ENCODE measurements around the gene DGKG.

Gene DGKG

DNA sequence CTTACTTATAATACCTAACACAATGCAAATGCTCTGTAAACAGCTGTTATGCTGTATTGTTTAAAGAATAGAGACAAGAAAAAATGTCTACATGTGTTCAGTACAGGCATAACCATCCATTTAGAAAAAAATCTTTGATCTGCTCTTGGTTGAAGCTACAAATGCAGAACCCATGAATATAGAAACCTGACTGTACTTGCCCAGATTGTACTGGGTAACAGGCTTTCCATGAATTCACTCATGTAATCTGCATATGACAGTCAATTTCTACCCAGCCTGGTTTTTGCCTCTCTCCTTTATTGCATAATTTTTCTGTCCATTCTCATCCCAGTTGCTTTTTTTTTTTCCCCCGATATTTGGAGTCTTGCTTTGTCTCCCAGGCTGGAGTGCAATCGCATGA lies 190.5 kb downstream of the DGKG start:
- DNase-seq (ENCODE audit: low read depth): no peak

DNA sequence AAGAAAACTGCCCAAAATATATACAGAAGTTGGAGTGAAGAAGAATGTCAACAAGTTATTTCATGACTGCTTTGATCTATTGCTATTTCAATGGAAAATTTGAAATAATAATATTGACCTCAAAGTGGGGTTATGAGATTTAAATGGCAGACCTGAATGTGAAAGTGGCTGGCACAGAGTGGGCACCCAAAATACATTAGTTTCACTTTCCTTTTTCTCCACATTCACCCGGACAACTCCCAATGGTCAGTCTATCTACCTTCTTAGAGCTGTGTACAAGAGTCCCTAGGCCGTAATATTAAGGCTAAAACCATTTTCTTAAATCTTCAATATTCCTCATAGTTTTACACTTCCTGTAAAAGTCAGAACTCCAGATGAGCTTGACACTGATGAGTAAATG lies 191.5 kb downstream of the DGKG start:
- no peak for DNase-seq (ENCODE audit: low read depth)

DNA sequence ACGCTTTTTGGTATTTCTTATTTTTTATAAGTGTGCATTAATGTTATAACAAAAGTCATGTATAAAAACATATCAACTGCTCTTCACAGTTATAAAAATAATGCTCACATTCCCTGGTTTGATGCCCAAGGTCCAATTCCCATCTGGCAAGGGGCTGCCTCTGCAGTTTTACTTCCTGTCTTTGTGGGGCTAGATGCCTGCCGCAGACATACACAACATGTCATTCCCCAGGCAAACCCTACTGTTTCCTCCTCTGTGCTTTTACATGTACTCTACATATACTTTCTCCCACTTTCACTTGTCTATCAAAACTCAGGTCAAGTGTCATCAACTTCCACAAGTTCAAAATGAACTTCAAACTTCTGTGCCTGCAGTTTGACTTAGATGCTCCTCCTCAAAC lies 192.7 kb downstream of the DGKG start:
- no peak for DNase-seq (ENCODE audit: low read depth)

DNA sequence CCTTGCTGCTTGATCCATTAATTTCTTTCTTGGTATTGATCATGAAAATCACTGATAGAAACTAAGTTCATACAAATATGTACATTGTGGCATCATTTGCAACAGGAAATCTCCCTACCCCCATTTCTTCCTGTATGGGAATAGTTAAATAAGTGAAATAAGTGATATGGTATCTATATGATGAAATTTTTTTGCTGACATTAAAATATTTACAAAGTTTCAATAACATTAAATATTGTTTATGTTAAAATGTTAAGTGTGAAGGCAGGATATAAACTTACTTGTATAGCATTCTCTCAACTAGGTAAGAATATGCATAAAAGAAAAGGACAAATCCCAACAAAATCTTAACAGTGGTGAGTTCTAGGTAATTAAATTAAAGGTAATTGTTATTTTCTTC lies 193.1 kb downstream of the DGKG start:
- no peak for DNase-seq (ENCODE audit: low read depth)

DNA sequence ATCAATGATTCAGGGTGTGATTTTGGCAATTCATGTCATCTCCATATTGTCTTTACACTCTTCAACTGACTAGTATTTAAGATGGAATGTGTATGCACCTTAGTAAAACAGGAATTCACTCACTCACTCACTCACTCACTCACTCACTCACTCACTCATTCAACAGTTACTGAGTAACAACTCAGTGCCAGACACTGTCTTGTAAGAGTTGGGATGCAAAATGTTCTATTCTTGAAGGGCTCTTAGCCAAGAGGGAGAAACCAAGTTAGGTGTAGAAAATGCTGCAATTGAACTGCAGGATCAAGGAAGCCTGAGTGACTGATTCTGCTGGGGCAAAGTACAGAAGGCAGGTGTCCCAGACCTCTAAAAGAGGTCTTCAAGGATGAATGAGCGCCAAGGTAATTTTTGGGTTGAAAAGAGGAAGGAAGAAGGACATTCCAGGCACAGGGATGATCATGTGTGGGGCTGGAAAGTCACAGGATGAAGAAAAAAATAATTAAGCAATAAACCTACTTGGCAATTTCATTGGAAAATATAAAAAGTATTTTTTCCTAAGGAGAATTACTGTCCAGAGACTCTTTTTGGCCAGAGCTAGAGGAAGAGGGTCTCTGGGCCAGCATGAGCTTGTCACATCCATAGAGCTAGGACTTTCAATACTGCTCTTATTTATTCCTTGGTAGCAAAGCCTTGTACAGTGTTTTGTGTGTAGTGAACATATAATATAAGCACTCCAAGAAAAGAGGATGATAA lies 194.2 kb downstream of the DGKG start:
- DNase-seq (ENCODE audit: low read depth): no peak

DNA sequence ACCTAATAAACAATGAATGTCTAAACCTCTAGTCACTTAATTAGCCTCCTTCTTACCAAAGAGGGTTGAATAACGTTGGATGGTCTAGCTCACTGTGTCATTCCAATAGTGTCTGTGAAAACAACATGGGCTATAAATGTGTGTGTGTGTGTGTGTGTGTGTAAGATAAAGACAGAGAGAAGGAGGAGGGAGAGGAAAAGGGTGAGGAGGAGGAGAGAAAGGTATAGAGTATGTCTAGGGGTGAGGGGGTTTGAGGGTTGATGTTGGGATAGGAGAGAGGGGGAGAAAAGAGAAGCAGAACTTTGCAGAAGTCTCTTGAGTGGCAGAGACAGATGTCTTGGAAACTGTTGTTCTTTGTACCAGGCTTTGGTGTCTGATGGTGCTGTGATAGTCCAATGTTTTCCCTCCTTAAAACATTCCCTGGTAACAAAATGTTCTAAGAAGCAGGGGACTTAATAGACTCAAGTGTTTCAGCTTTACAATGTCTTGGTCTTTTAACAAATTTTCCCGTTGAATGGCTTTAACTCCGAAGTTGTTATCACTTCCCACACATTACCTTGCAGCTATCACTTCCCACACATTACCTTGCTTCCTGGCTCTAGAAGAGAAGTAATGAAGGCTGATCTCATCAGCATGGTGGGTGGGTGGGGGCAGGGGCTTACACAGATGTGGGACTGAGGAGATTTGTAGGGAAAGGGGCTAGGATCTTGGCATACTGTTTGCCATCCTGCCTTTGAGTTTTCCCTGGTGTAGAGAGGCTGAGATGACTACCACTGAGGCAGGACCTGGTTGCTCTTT lies 195.3 kb downstream of the DGKG start:
- no peak for DNase-seq (ENCODE audit: low read depth)

DNA sequence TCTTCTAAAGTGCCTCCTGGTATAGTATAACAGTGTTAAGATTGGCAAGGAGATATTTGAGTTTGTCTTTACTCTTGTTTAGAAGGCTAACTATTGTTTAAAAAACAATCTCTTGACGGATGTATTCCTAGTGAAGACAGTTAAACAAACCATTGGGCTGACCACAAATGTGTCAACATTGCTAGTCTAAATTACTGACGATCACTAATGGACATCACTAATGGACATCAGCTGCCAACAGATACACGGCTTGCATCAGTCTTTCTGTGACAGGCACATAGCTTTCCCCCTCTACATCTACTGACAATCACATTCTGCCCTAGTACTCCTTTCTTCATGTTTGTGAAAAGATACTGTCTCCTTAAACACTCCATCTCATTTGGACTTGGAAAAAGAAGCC lies 196.0 kb downstream of the DGKG start:
- DNase-seq (ENCODE audit: low read depth): peak; percentile 7

DNA sequence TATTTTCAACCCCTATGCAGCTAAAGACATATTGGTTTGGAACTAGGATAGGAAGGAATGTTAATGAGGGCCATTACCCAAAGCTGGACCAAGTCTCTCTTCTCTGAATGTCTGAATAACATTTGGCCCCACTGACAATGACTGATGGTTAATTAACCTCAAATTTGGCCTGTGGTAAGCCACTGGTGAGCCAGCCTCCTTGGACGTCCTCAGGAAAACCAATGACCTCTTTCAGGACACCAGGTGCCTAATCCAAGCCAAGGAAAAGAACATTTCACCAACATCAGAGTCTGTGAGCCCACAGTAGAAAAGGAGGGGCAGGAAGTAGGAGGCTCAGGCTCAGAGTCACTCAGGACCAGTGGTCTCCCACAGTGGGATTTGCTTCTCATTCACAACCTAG lies 196.7 kb downstream of the DGKG start:
- no peak for DNase-seq (ENCODE audit: low read depth)

DNA sequence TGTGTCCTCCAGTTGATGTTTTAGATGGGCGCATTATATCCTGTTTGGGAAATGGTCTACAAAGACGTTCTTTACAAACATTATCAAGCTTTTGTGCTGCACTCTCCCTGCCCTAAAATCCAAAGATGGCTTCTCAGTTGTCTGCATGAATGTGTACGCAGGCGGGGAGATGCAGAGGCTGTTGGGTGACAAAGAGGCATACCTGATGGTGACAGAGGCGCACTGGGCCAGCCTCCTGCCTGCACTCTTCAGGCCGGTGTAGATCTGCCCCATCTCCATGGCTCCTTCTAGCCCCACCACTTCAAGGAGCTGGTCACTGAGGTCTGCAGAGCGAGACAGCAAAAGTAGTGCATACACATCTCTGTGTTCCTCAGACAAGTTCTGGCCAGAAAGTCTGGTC lies 197.3 kb downstream of the DGKG start:
- DNase-seq (ENCODE audit: low read depth): no peak

DNA sequence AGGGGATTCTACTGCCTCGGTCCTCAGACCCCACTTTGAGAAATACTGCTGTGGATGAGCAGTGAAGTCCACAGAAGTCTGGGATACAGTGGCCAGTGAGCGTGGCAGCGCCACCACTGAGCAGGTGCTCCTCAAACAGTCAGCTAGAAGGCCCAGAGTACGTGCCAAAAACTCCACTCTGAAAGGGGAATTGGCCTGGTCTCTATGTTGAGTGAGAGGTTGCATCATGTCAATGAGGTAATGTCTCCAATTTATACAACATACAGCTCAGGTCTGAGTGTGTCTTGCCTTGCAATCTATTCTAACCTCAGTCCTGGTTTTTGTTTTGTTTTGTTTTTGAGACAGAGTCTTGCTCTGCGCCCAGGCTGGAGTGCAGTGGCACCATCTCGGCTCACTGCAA lies 199.8 kb downstream of the DGKG start:
- no peak for DNase-seq (ENCODE audit: low read depth)

DNA sequence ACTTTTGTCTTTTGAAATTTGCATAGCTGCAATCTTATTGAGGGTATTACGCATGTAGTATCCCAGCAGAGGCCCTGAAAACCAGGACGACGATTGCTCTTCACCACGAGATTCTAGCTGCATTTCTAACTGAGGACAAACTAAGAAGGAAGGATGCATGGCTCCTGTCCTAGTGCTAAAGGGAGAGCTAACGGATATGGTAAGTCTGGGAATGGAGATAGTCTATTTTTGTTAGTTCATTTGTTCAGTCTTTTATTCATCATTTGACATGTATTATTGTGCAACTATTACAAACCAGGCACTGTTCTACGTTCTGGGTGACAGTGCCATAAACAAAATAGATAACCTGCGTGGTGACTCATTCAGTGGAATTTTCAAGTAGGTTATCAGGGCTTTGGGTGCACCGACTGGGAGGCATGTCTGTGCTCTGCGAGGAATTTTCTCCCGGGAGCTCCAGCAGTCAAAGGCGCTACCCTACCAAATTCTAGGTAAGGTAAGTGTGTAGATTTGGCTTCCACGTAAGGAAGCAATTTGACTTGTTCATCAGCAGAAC lies 201.3 kb downstream of the DGKG start:
- DNase-seq (ENCODE audit: low read depth): no peak

DNA sequence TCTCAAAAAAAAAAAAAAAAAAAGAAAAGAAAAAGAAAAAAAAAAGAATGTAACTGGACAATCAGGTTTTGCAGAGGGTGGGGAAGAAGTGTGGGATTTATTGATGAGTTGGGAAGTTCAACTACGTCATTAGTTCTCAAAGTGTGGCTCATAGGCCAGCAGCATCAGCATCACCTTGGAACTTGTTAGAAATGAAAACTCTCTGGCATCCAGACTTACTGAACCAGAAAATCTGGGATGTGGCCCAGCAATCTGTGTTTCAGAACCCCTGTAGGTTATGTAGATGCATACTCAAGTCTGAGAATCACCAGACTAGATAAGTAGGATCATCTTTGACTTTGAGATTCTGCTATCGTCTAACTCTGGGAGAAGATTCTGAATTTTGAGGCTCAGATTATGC lies 207.4 kb downstream of the DGKG start:
- DNase-seq (ENCODE audit: low read depth): no peak

DNA sequence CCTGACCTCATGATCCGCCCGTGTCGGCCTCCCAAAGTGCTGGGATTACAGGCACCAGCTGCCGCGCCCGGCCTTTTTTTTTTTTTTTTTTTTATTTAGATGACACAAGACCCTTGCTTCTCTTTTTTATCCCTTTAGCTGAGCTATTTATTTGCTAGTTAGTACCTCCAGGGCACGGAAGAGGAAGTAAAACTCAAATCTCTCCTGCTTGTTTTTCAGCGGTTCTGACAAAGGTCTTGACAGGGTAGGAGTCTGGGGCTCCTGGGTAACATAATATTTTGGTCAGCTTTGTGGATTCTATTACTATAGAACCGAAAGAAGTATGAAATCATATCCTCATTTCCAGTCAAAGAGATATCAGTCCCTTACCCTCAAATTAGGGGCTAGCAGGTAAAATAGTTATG lies 209.1 kb downstream of the DGKG start:
- DNase-seq (ENCODE audit: low read depth): no peak

DNA sequence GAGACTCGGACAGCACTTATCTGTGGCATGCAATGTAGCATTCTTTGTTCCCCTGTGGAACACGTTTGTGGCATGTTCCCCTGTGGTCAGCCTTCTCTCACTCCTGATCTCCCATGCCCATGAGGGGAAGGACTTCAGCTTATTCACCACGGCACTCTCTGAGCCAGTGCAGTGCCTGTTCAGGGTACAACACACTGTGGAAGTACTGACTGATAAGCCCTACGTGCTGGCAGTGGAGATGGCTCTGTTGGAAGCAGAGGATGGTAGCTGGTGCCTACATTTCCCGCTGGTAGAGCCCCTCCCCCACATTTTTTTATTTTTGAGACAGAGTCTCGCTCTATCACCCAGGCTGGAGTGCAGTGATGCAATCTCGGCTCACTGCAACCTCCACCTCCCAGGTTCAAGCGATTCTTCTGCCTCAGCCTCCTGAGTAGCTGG lies 209.7 kb downstream of the DGKG start:
- DNase-seq (ENCODE audit: low read depth): no peak

DNA sequence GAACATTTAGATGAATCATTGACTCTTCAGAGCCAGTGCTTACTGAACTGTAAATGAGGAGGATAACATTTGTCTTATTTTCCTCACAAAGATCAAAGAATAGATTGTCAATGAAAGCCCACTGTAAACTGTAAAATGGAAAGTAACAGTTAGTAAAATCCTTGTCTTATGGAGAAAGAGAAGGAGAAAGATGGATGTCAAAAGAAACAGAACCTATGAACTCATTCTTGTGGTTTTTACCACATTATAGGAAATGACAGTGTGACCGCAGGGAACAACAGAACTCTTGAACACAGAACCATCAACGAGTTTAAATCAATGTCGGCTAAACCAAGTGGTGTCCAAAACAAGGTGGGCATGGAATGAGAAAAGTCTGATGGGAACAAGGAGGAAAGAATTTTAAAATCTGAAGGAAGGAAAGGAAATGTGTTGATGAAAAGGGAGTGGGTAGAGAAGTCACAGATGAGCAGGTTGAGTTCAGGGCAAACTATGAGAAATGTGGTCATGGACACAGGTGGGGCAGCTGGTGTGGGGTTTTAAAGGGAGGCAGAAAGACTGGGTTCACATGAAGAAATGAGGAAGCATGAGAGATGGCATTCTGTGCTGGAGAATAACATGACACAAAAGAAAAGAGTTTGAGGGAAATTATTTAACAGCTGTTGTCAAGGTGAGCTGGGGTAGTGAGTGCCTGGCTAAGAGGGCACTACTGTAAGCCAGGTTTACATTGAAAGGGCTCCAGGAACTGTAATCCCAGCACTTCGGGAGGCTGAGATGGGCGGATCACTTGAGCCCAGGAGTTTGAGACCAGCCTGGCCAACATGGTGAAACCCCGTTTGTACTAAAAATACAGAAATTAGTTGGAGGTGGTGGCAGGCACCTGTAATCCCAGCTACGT lies 210.7 kb downstream of the DGKG start:
- DNase-seq (ENCODE audit: low read depth): no peak

DNA sequence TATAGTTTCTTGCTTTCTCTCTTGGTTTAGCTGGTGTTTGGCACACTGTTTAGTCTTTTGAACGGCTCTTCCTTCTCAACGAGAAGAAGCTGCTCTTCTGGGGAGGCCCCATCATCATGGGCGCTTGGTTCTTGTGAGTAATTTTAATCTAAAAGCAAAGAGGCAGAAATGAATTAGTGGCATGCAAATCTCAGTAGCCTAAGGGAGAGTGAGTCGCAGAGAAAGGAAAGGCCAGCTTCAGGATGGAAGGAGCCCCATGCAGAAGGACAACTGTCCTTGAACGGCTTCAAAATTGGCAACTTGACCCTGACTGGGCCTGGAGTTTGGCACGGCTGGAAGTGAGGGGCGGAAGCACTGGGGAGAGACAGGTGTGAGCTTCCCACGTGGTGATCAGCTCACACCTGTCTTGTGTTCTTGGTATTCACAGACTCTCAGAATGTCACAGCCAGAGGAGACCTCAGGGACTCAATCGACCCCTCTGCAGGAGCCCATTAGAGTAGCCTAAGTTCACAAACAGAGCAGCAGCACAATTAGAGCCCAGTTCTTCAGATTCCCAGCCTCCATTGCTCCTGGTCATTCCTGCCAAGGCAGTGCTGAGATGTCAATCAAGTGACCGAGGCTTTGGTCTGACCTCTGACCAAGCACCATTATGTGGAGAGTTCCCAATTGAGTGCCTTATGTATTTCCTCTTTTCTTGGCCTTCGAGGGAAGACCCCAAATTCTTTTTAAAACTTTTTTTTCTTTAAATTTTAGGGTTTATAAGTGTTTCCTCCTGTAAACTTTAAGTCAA lies 211.8 kb downstream of the DGKG start:
- no peak for DNase-seq (ENCODE audit: low read depth)

DNA sequence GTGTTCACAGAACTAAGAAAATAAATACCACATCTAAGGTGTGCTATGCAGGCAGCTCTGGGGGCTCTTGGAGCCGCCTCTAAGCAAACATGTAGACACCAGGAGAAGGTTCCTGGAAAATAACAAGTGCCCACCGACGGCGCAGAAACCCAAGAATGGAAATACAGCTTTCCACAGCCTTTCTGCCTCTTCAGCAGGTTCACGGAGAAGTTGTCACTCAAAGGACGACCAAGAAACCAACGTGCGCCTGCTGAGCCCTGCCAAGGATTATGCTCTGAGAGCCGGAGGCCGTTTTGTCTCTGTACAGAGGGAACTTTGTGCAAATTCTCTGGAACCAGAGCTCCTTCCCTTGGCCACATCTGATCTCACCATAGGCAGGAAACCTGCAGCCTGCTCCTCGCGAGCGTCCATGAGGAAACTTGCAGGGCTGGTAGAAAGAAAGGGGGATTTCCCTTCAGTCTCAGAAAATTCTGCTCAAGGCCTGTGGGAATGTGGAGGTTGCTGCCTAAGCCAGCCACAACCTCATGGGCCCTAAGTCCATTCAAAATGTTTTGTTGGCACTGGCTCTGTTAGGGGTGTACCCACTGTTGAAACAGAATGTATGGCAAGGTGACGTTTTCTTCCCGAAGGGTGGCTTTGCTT lies 212.6 kb downstream of the DGKG start:
- no peak for DNase-seq (ENCODE audit: low read depth)

DNA sequence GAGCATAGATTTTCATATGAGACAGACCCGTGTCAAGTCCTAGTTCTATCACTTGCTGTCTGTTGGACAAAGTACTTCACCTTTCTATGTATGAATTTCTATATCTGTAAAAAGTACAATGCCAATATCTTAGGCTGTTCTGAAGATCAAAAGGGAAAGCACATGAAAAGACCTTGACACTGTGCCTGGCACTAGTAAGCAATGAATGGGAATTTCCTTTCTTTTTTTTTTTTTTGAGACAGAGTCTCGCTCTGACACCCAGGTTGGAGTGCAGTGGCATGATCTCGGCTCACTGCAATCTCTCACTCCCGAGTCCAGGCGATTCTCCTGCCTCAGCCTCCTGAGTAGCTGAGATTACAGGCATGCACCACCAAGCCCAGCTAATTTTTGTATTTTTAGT lies 217.8 kb downstream of the DGKG start:
- DNase-seq (ENCODE audit: low read depth): no peak

DNA sequence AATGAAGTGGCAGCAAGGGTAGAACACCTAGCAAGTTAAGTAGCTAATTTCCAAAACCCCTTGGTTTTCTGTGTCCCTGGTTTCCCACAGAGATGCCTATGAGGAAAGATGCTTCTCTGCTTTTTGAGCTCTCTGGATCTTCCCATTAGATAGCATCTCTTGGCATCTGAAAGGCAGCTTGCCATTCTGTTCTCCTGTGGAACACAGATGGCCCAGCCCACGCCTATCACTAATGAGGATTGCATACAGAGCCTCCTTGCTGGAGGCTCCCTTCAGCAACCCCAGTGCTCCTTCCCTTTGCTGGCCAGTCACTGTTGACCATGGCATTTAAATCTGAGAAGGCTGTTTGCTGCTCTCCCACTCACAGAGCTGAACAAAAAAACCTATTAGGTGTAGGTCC lies 218.8 kb downstream of the DGKG start:
- DNase-seq (ENCODE audit: low read depth): no peak

DNA sequence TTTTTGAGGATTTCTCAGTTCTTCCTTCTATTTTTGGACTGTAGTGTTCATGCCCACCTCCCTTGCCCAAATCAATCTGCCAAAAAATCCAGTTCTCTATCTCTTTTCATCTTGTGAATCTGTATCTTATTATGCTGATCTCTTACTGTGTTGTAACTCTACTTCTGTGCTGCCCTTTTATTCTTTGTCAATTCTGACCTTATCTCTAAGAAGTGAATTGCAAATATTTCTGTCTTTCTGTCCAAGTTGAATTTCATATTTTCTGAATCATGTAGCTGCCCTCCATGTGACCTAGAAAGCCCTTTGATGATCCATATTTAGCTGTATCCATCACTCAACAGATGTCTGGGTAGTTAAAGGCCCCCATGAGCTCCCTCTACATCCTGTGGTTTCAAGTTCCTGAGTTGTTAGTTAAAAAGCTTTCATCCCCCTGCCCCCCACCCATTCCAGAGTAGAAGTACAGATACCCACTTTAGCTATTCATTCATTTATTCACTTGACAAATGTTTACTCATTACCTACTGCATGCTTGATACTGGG lies 219.6 kb downstream of the DGKG start:
- DNase-seq (ENCODE audit: low read depth): no peak

DNA sequence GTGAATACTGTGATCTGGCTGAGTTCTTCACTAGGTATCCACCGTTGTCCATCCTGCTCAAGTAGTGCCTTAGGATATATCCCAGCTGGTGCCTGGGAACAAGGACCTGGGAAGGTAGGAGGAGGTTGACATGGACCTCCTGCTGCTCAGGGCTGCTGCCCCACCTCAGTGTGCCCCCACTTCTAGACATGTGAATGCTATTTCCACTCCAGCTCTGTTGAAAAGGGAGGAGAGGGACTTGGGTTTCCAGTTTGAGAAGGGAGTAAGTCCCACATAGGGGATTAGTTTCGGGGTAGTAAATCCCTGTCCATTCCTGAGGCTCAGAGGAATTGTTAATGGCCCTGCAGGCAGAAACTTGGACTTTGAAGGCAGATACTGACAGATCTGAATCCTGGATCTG lies 220.2 kb downstream of the DGKG start:
- no peak for DNase-seq (ENCODE audit: low read depth)

Data from EH (cell line).